Caki2 (cell line): ENCODE measurements around the gene ENDOV. TPM values are rescaled to one million over a fixed set of nuclear protein-coding genes. Genes with fewer than 3 reads are reported as not detected.

Experiments
- DNase-seq: peaks from one replicate; pipeline ENCODE4 v3.0.0-alpha.2; 2015; ENCODE audit warnings: low read depth
- in situ Hi-C: cut with HindIII; loops from 2 replicates; pipeline ENCODE4 v1.10.0; 2016; ENCODE audit warnings: low sequenced_read_pairs, low pct_unique_long_range_greater_than_20kb, mixed read lengths
- total RNA-seq: library from RNA; depleted of rRNA; stranded (reverse); fragments of >200 nt; shearing (Covaris generic); gene quantifications from 2 replicates; pipeline ENCODE4 v1.2.3, GENCODE V29; 2014; ENCODE audit warnings: low replicate concordance

The ENDOV gene
- total RNA-seq, 1 experiment from 2014 or later = 47.6 TPM

GRCh38 chr17:80471922-80472321 lies 57.0 kb downstream of the ENDOV start:
- in situ Hi-C loops = no loop called here
- DNase-seq = no peak

GRCh38 chr17:80472996-80473395 lies 58.0 kb downstream of the ENDOV start:
- no peak for DNase-seq
- in situ Hi-C loops = no loop called here

- DNase-seq = no peak
- in situ Hi-C loops = no loop called here
These were observed 58.7 kb downstream of the ENDOV start for GRCh38 chr17:80473701-80474100.

GRCh38 chr17:80474231-80474960 lies 59.4 kb downstream of the ENDOV start:
- in situ Hi-C loops = no loop called here
- DNase-seq = peak; percentile 19

- in situ Hi-C loops = no loop called here
- DNase-seq = no peak
These were observed 60.3 kb downstream of the ENDOV start for GRCh38 chr17:80474961-80475909.

GRCh38 chr17:80475910-80476876 lies 61.2 kb downstream of the ENDOV start, which contains the start of gene NPTX1:
Gene NPTX1, minus strand, starts transcription at chr17:80476607. Its CDS starts 161 bp downstream, at chr17:80476446.
- in situ Hi-C loops = no loop called here
- peak; percentile 24 for DNase-seq

- no peak for DNase-seq
- in situ Hi-C loops = no loop called here
These were observed 62.1 kb downstream of the ENDOV start for GRCh38 chr17:80476877-80477646.

- in situ Hi-C loops = no loop called here
- DNase-seq = no peak
These were observed 62.9 kb downstream of the ENDOV start for GRCh38 chr17:80477647-80478478.

- DNase-seq = no peak
These were observed 63.7 kb downstream of the ENDOV start for GRCh38 chr17:80478487-80479245.

GRCh38 chr17:80479246-80479566 lies 64.2 kb downstream of the ENDOV start:
- in situ Hi-C loops = no loop called here

More at GRCh38 chr17:80478487-80479245, 63.7 kb downstream of the ENDOV start:
- in situ Hi-C loops = no loop called here

GRCh38 chr17:80480248-80480647 lies 65.3 kb downstream of the ENDOV start:
- DNase-seq = no peak
- in situ Hi-C loops = no loop called here

More at GRCh38 chr17:80479246-80479566, 64.2 kb downstream of the ENDOV start:
- no peak for DNase-seq

GRCh38 chr17:80481284-80482057 lies 66.5 kb downstream of the ENDOV start:
- no peak for DNase-seq
- in situ Hi-C loops = no loop called here

- DNase-seq = no peak
- in situ Hi-C loops = no loop called here
These were observed 67.0 kb downstream of the ENDOV start for GRCh38 chr17:80482058-80482318.

GRCh38 chr17:80482555-80483308 lies 67.8 kb downstream of the ENDOV start:
- no peak for DNase-seq
- in situ Hi-C loops = no loop called here

- in situ Hi-C loops = no loop called here
- no peak for DNase-seq
These were observed 70.9 kb downstream of the ENDOV start for GRCh38 chr17:80485846-80486245.
